ENCODE measurements around the gene HIGD1A. TPM values are rescaled to one million over a fixed set of nuclear protein-coding genes. Genes with fewer than 3 reads are reported as not detected.

HIGD1A gene
- total RNA-seq, 1 experiment from 2014 or later = 154 TPM

GRCh38 chr3:42843713-42844411 is 39.6 kb upstream of the HIGD1A start:
- no peaks in the 10 kb centered on the region for H3K9me3 ChIP-seq (ENCODE audit: low read length)
- no peak overlapping the region for H3K4me3 ChIP-seq (ENCODE audit: low read length)
- H3K4me1 ChIP-seq (ENCODE audit: insufficient read depth, low read length) = peaks cover 6% of the 10 kb centered on the region; the same call in 1 of the 2 replicates
- ChIA-PET CTCF (no interaction called here), POLR2A (ENCODE audit: unreplicated experiment) (no interaction called here)
- no peak for DNase-seq
- H3K79me2 ChIP-seq (ENCODE audit: low read length) = no peaks in the 10 kb centered on the region
- no TSS peak for BruUV-seq (replicated peaks)
- intact Hi-C loops (cut with micrococcal nuclease) = no loop called here
- ATAC-seq = no peak
- H3K27ac ChIP-seq (ENCODE audit: low read length) = no peak overlapping the region
- no peaks in the 10 kb centered on the region for H3F3A ChIP-seq (ENCODE audit: low read length, unreplicated experiment)
- H3K9ac ChIP-seq (ENCODE audit: low read length) = no peak overlapping the region
- H3K36me3 ChIP-seq (ENCODE audit: low read depth, low read length) = no peaks in the 10 kb centered on the region
- H2AFZ ChIP-seq (ENCODE audit: low read length) = no peak overlapping the region
- H3K4me2 ChIP-seq (ENCODE audit: low read length) = no peak overlapping the region
- no peaks in the 10 kb centered on the region for H3K27me3 ChIP-seq (ENCODE audit: low read length)
- H3K9me2 ChIP-seq (replicated peaks; ENCODE audit: low read length) = no peaks in the 10 kb centered on the region
- no peaks in the 10 kb centered on the region for H4K20me1 ChIP-seq (ENCODE audit: low read length)
- no peak for TF ChIP-seq EZH2 (IDR thresholded peaks at IDR 0.05; ENCODE audit: low read length, unreplicated experiment)
- no peak for TF ChIP-seq CTCF (conservative IDR thresholded peaks at IDR 0.05; ENCODE audit: low read depth, low read length)
- TF ChIP-seq EZH2phosphoT487 (IDR thresholded peaks at IDR 0.05; ENCODE audit: borderline replicate concordance, low read length) = no peak

- Histone ChIP-seq H3K9ac (ENCODE audit: low read length) (no peak overlapping the region), H3F3A (ENCODE audit: low read length, unreplicated experiment) (no peaks in the 10 kb centered on the region), H2AFZ (ENCODE audit: low read length) (no peak overlapping the region), H3K4me3 (ENCODE audit: low read length) (no peak overlapping the region), H3K4me1 (ENCODE audit: insufficient read depth, low read length) (peaks cover 6% of the 10 kb centered on the region; the same call in 1 of the 2 replicates), H3K27me3 (ENCODE audit: low read length) (no peaks in the 10 kb centered on the region), H3K9me3 (ENCODE audit: low read length) (no peaks in the 10 kb centered on the region), H4K20me1 (ENCODE audit: low read length) (no peaks in the 10 kb centered on the region), H3K79me2 (ENCODE audit: low read length) (no peaks in the 10 kb centered on the region), H3K27ac (ENCODE audit: low read length) (no peak overlapping the region), H3K9me2 (replicated peaks; ENCODE audit: low read length) (no peaks in the 10 kb centered on the region), H3K4me2 (ENCODE audit: low read length) (no peak overlapping the region), H3K36me3 (ENCODE audit: low read depth, low read length) (no peaks in the 10 kb centered on the region)
- no TSS peak for BruUV-seq (replicated peaks)
- POLR2A ChIA-PET (ENCODE audit: unreplicated experiment) = no interaction called here
- no peak for DNase-seq
- intact Hi-C loops (cut with micrococcal nuclease) = no loop called here
- CTCF ChIA-PET = no interaction called here
- no peak for TF ChIP-seq CTCF (conservative IDR thresholded peaks at IDR 0.05; ENCODE audit: low read depth, low read length)
- TF ChIP-seq EZH2 (IDR thresholded peaks at IDR 0.05; ENCODE audit: low read length, unreplicated experiment) = no peak
- TF ChIP-seq EZH2phosphoT487 (IDR thresholded peaks at IDR 0.05; ENCODE audit: borderline replicate concordance, low read length) = no peak
- no peak for ATAC-seq
These were observed 37.0 kb upstream of the HIGD1A start for GRCh38 chr3:42841332-42841731.

GRCh38 chr3:42839616-42840015 is 35.3 kb upstream of the HIGD1A start:
- Histone ChIP-seq H2AFZ (ENCODE audit: low read length) (peak overlapping the region; percentile 70), H3K4me3 (ENCODE audit: low read length) (peak overlapping the region; percentile 57)
- POLR2A ChIA-PET (ENCODE audit: unreplicated experiment) = interaction anchor here (0.6 kb wide), 3 partner anchors 21 to 94 kb away, joined by 3 to 6 read pairs (median 4); no protein-coding TSS in a partner anchor

More at GRCh38 chr3:42839616-42840015, 35.3 kb upstream of the HIGD1A start:
- no peak for TF ChIP-seq EZH2phosphoT487 (IDR thresholded peaks at IDR 0.05; ENCODE audit: borderline replicate concordance, low read length)
- TF ChIP-seq CTCF (conservative IDR thresholded peaks at IDR 0.05; ENCODE audit: low read depth, low read length) = peak; percentile 75
- no peak for TF ChIP-seq EZH2 (IDR thresholded peaks at IDR 0.05; ENCODE audit: low read length, unreplicated experiment)
- DNase-seq (peak; percentile 87), ATAC-seq (peak; percentile 99)
- CTCF ChIA-PET = interaction anchor here (0.6 to 1.9 kb wide), 9 partner anchors 9 to 610 kb away, joined by 3 to 22 read pairs (median 4); no protein-coding TSS in a partner anchor
- no TSS peak for BruUV-seq (replicated peaks)
- no peaks in the 10 kb centered on the region for H3K36me3 ChIP-seq (ENCODE audit: low read depth, low read length)
- intact Hi-C loops (cut with micrococcal nuclease) = loop anchor here (1.0 to 2.0 kb wide), 3 partner anchors 42 to 609 kb away; no protein-coding TSS in a partner anchor
- H3K9me2 ChIP-seq (replicated peaks; ENCODE audit: low read length) = no peaks in the 10 kb centered on the region
- H3K9ac ChIP-seq (ENCODE audit: low read length) = 0 out of 2 replicates have a peak overlapping the region, but pooled peaks have one; percentile 35
- no peaks in the 10 kb centered on the region for H3F3A ChIP-seq (ENCODE audit: low read length, unreplicated experiment)
- H3K4me2 ChIP-seq (ENCODE audit: low read length) = peak overlapping the region; percentile 72
- no peaks in the 10 kb centered on the region for H3K9me3 ChIP-seq (ENCODE audit: low read length)
- H3K27me3 ChIP-seq (ENCODE audit: low read length) = no peaks in the 10 kb centered on the region
- no peaks in the 10 kb centered on the region for H4K20me1 ChIP-seq (ENCODE audit: low read length)
- H3K79me2 ChIP-seq (ENCODE audit: low read length) = no peaks in the 10 kb centered on the region
- H3K27ac ChIP-seq (ENCODE audit: low read length) = no peak overlapping the region
- H3K4me1 ChIP-seq (ENCODE audit: insufficient read depth, low read length) = peaks cover 6% of the 10 kb centered on the region; the same call in 1 of the 2 replicates

Data from PC-3 (cell line).